ENCODE data around the gene MEX3A. TPM values are rescaled to one million over a fixed set of nuclear protein-coding genes. Genes with fewer than 3 reads are reported as not detected.

The MEX3A gene
- total and polyA plus RNA-seq, 2 experiments from 2014 or later = 18.5 to 38.1 TPM

GRCh38 chr1:156100205-156100995 lies 18.1 kb upstream of the MEX3A start (continued):
- TF ChIP-seq ZNF462 (CRISPR knock-in tag; IDR thresholded peaks at IDR 0.05) = no peak
- no peak for TF ChIP-seq STAT1 (IDR thresholded peaks at IDR 0.05; ENCODE audit: unreplicated experiment)
- TF ChIP-seq CREB1 (CRISPR knock-in tag; IDR thresholded peaks at IDR 0.05; ENCODE audit: low read depth) = no peak
- no peak for TF ChIP-seq POLR2AphosphoS5 (IDR thresholded peaks at IDR 0.05; ENCODE audit: low read depth)
- no peak for TF ChIP-seq CTCF (conservative IDR thresholded peaks at IDR 0.05; ENCODE audit: low read depth in 2 of 2)
- no peak for TF ChIP-seq ZNF331 (CRISPR knock-in tag; IDR thresholded peaks at IDR 0.05; ENCODE audit: low read depth)
- no peak for TF ChIP-seq JUNB (IDR thresholded peaks at IDR 0.05; ENCODE audit: unreplicated experiment)
- no peak for TF ChIP-seq EZH2 (IDR thresholded peaks at IDR 0.05; ENCODE audit: low read depth, unreplicated experiment)
- no peak for TF ChIP-seq NANOG (IDR thresholded peaks at IDR 0.05; ENCODE audit: borderline replicate concordance)
